SIG-M5 (cell line): ENCODE measurements around the gene TTC21B.

ENCODE experiments used
- DNase-seq: peaks from one replicate; lab custom pipeline; 2025; lab: John Stamatoyannopoulos, UW

Gene TTC21B

DNA sequence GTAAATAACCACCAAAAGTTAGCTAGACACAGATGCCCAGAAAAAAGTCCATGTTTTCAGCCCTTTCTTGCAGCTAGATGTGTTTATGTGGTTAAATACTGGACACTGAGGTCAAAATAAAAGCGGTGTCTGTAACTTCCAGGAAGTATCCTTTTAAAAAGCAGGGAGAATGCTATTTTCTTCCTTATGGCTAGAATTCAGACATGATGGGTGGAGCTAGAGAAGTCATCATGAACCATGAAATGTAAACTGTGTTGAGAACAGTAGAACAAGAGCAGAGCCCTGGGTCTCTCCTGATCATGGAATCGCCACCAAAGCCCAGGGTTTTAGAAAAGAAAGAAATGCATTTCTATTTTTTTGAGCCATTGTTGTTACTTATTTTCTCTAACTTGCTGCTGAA, 118.2 kb downstream of the TTC21B start:
- no peak for DNase-seq

DNA sequence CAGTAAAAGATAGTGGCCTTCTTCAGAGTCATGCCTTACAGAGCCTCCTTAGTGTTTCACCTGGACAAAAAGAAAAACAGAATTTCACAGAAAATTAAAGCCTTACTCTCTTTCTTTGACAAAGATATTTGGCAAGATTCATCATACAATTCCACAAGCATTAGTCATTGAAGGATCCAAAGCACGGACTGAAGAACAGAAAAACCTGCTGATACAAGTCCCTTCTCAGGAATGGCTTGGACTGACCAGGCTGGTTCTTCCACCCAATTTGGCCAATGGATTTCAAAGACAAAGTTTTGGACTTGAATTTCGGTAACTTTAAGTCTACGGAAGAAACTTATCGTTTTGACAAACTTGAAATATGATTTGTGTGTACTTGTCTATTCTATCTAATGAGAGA, 120.4 kb downstream of the TTC21B start:
- no peak for DNase-seq

DNA sequence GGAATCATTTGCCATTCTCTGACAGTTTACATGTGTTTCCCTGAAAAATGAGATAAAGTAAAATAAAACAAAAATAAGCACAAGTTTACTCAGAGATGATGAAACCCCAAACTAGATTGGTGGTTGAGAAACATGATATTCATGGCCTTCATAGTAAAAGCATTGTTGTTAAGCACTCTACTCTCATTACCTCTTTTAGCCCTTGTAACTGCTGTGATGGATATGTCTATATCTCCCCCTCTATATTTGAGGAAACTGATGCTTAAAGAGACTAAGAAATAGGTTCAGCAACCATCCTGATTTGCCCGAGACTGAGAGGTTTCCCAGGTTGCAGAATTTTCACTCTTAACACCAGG, 125.7 kb downstream of the TTC21B start:
- no peak for DNase-seq

DNA sequence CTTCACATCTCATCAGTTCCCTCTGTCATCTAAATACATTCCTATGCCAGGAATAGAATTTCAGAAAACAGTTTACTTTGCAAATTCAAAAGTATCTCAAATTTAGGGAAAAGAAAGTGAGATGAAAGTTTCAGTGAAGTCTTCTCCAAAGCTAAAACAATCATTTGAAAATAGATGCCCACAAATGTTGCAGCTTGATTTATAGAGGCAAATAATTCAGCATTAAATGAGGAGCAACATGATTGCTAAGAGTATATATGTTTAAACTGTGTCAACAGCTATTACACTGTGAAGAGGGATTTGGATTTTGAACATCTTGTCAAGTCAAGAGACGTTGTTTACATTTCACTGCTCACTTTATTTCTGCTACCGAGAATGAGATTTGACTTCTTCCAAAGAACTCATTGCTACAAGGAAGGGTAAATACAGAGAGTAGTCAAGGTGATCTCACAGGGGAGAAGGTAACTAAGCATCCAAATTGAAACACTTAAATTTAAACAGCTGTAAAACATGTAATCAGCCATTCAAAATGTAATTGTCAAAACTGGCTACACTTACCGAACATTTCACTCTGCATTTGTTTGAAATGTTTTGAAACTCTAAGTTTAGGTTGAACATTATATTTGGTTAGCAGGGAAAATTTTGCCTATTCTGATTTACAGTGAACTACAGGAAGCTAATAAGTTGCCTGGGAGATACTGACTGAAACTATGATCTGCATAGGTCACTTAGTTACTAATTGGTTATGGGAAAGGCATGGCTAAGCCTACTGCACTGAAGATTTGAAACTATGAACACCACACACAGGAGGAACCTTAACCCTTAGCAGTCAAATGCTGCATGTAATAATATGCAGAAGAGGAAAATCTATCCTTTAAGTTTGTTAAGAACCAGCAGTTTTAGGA, 126.3 kb downstream of the TTC21B start:
- no peak for DNase-seq

DNA sequence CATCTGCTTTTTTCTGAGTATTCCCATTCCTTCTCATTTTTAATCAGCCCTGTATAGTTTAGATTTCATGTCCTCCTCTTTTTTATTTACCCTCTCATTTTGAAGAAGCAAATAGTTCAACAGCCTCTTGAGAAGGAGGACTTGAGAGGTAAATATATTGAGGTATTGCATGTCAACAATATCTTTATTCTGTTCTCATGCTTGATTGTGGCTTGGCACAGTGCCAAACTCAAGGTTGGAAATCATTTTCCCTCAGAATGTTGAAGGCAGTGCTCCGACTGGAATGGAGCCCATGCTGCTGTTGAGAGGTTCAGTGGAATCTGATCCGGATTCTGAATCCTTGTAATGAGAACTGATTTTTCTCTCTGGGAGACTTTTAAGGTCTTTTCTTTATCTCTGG, 128.5 kb downstream of the TTC21B start:
- DNase-seq, result no peak
